ENCODE results near the gene CLEC1A. TPM values are rescaled to one million over a fixed set of nuclear protein-coding genes. Genes with fewer than 3 reads are reported as not detected.

CLEC1A gene
- total RNA-seq, 1 donor from 2014 or later = not detected

GRCh38 chr12:10135126-10135525 lies 36.3 kb upstream of the CLEC1A start:
- H3K27ac Mint-ChIP-seq = no peak overlapping the region
- H3K27me3 Mint-ChIP-seq = peaks cover 4% of the 10 kb centered on the region
- H3K36me3 Mint-ChIP-seq (ENCODE audit: insufficient read depth) = no peaks in the 10 kb centered on the region
- no peaks in the 10 kb centered on the region for H3K4me1 Mint-ChIP-seq (ENCODE audit: low read depth)
- no peaks in the 10 kb centered on the region for H3K9me3 Mint-ChIP-seq (ENCODE audit: low read depth)
- no peak for DNase-seq (ENCODE audit: low spot score, unreplicated experiment)
- TF ChIP-seq CTCF (IDR thresholded peaks at IDR 0.05; ENCODE audit: unreplicated experiment) = no peak
- H3K4me3 Mint-ChIP-seq (ENCODE audit: low read depth) = no peak overlapping the region

DNA sequence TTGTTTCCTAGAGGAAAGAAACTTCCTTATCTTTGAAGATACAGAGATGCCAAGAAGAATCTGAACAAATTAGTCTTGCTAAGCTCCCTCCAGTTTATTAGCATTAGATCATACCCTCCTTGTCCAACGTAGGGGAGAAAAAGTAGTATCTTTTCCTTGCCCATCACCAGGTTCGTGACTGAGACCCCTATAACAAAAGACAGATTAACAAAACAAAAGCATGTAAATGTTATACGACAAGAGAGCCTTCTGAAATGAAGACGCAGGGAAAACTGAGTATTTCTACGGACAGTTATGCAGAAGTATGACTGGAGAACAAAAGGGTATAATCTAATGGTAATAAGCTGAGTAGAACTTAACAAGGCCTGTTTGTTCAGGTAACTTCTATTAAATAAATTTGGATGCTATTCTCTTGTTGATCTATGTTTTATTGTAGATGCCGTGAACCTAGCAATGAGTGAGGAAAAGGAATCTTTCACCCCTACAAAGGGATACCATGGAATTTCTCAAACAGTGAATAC lies 34.1 kb upstream of the CLEC1A start:
- no peak for DNase-seq (ENCODE audit: low spot score, unreplicated experiment)
- H3K4me1 Mint-ChIP-seq (ENCODE audit: low read depth) = no peaks in the 10 kb centered on the region
- peaks cover 4% of the 10 kb centered on the region for H3K27me3 Mint-ChIP-seq
- H3K4me3 Mint-ChIP-seq (ENCODE audit: low read depth) = no peak overlapping the region
- no peaks in the 10 kb centered on the region for H3K9me3 Mint-ChIP-seq (ENCODE audit: low read depth)
- no peak for TF ChIP-seq CTCF (IDR thresholded peaks at IDR 0.05; ENCODE audit: unreplicated experiment)
- H3K27ac Mint-ChIP-seq = no peak overlapping the region
- no peaks in the 10 kb centered on the region for H3K36me3 Mint-ChIP-seq (ENCODE audit: insufficient read depth)

GRCh38 chr12:10131111-10131690 lies 32.4 kb upstream of the CLEC1A start:
- no peak overlapping the region for H3K27ac Mint-ChIP-seq
- no peaks in the 10 kb centered on the region for H3K4me1 Mint-ChIP-seq (ENCODE audit: low read depth)
- no peaks in the 10 kb centered on the region for H3K9me3 Mint-ChIP-seq (ENCODE audit: low read depth)
- peaks cover 4% of the 10 kb centered on the region for H3K27me3 Mint-ChIP-seq
- no peaks in the 10 kb centered on the region for H3K36me3 Mint-ChIP-seq (ENCODE audit: insufficient read depth)
- no peak for DNase-seq (ENCODE audit: low spot score, unreplicated experiment)
- no peak for TF ChIP-seq CTCF (IDR thresholded peaks at IDR 0.05; ENCODE audit: unreplicated experiment)
- H3K4me3 Mint-ChIP-seq (ENCODE audit: low read depth) = no peak overlapping the region

DNA sequence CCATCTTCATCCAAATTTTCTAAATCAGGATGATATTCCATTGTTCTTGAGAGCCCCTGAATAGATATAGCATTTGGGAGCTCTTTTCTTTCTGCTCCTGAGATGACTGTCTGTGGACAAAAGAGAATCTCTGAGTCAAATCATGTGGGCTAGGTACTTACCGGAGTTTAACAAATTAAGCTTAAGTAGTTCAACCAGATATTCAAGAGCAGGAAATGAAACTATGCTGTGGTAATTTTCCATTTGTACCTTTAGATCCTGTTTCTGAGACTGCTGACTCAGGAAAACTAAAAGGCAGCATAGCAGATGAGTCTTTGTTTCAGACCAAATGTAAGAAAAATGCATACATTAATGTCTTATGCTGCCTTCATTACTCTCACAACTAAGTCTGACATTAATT lies 31.3 kb upstream of the CLEC1A start, which contains the start of gene CLEC7A:
TSS of gene CLEC7A (minus strand) at position 158 of the 400 bp plus-strand sequence. CDS start at position 41, 117 bp downstream.
- no peaks in the 10 kb centered on the region for H3K4me1 Mint-ChIP-seq (ENCODE audit: low read depth)
- peaks cover 4% of the 10 kb centered on the region for H3K27me3 Mint-ChIP-seq
- H3K9me3 Mint-ChIP-seq (ENCODE audit: low read depth) = no peaks in the 10 kb centered on the region
- no peak for DNase-seq (ENCODE audit: low spot score, unreplicated experiment)
- no peak within 1 kb of the TSS for H3K4me3 Mint-ChIP-seq (ENCODE audit: low read depth)
- H3K27ac Mint-ChIP-seq = no peak within 1 kb of the TSS
- no peak for TF ChIP-seq CTCF (IDR thresholded peaks at IDR 0.05; ENCODE audit: unreplicated experiment)
- no peaks in the 10 kb centered on the region for H3K36me3 Mint-ChIP-seq (ENCODE audit: insufficient read depth)

- TF ChIP-seq CTCF (IDR thresholded peaks at IDR 0.05; ENCODE audit: unreplicated experiment) = no peak
- Mint-ChIP-seq H3K4me3 (ENCODE audit: low read depth) (no peak overlapping the region), H3K27ac (no peak overlapping the region), H3K36me3 (ENCODE audit: insufficient read depth) (no peaks in the 10 kb centered on the region), H3K27me3 (peaks cover 4% of the 10 kb centered on the region), H3K4me1 (ENCODE audit: low read depth) (no peaks in the 10 kb centered on the region), H3K9me3 (ENCODE audit: low read depth) (no peaks in the 10 kb centered on the region)
- no peak for DNase-seq (ENCODE audit: low spot score, unreplicated experiment)
Observed at GRCh38 chr12:10128687-10129086, 29.9 kb upstream of the CLEC1A start.
